ACHN (cell line): ENCODE data around the gene PLA2G4B.

Experiments used
- DNase-seq: peaks from one replicate; pipeline ENCODE4 v3.0.0-alpha.2; 2015
- in situ Hi-C: cut with HindIII; loops from 2 replicates; pipeline ENCODE4 v1.10.0; 2017; ENCODE audit warnings: low sequenced_read_pairs, low pct_ligation_motif_present, low pct_unique_long_range_greater_than_20kb

PLA2G4B gene

DNA sequence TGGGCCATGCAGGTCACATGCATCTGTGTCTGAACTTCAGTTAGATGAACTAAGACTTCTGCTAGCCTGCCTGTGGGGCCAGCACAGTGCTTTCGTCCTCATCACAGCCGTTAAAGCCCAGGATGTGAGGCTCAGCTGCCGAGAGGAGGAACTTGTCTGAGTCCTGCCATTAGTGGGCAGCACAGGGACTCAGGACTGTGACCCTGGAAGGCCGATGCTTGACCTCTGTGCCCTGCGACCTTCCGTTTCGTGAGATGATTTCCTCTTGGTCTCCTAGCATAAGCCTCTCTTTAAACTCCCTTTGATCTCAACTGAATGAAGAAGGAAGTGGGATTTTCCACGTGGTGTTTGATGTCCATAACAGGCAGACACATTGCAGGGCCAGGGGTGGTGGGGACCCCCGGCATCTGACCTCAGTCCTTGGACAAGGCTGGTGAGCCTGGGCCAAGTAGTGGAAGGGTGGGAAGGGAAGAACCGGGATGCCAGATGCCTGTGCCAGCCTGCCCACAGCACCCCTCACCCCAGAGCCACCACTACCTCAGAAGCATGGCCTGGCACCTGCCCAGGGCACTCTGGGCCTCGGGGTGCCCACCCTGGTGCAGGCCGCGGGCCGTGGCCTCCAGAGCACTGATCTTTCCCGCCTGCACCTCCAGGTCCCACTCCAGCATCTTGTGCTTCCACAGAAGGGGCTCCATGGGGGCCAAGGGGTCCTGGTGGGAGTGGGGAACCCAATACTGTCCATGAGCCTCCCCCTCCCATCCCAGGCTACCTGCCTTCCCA lies 21.6 kb downstream of the PLA2G4B start:
- in situ Hi-C loops, result no loop called here
- DNase-seq, result no peak

DNA sequence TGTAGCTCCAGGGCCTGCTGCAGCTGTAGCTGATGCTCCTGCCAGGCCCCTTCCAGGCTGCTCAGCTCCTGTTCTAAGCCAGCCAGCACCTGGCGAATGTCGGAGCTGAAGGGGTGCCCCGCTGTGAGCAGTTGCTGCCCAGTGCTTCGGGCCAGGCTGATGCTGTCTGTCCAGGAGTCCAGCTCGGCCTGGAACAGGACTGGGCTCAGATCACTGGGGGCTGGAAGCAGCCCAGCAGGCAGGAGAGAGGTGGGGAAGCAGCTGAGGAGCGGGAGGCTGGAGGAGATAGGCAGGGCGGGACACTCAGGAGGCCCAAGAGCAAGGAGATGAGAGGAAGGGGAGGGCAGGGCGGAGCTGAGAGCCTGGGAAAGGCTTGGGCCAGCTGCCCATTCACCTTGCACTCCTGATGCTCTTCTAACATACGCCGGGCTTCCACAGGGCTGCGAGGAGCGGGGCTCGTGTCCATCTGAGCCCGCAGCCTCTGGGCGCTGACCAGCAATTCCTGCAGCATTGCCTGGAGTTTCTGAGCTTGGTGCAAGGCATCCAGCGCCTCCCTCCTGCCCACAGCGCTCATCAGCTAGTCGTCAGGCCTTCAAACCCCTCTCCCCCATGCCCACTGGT lies 23.2 kb downstream of the PLA2G4B start:
- no peak for DNase-seq
- in situ Hi-C loops, result no loop called here

DNA sequence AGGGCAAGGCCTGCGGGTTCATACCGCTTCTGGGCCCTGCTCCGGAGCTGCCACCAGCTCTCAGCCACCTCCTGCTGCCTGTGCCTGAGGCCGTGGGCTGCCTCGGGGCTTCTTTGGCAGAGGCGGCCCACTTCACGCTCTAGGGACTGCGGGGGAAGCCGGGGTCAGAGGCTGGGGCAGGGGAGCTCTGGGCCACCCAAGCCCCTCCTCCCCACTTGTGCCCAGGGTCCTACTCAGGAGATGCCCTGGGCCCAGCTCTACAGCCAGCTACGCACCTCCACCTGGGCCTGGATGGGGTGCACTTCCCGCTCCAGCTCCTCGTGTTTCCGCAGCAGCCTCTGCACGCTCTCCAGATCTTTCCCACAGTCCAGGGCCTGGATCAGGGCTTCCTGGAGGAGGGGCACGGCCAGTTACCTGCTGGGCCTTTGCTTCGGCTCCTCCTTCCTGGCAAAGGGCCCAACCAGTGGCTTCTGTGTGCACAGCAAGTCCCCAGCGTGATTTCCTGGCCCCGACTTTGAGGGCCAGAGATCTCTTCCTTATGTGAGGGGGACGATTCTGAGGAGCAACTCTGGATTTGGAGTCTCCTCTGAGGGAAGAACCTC lies 24.0 kb downstream of the PLA2G4B start:
- in situ Hi-C loops, result no loop called here
- DNase-seq, result no peak

DNA sequence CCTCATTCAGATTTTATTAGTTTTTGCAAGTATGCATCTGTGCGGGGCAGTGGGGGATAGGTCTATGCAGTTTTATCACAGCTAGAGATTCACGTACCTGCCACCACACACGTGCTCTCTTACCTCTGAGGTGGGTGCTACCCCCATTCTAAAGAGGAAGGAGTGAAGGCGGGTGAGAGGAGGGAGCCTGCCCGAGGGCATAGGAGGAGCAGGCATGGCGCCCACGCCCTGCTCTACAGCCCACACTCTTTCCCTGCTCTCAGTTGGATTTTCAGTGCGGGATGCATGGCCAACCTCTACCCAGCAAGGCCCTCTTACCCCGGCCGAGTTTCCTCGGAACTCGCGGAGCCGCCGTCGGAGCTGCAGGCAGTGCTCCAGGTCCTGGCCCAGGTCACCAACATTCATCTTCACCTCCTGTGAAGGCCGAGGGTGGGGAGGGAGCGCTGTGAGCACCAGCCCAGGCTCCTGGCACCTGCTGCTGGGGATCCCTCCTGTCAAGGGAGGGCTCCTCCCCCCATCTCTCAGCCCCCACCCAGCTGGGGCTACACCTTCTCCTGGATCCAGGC lies 26.9 kb downstream of the PLA2G4B start:
- DNase-seq, result no peak
- in situ Hi-C loops, result no loop called here

DNA sequence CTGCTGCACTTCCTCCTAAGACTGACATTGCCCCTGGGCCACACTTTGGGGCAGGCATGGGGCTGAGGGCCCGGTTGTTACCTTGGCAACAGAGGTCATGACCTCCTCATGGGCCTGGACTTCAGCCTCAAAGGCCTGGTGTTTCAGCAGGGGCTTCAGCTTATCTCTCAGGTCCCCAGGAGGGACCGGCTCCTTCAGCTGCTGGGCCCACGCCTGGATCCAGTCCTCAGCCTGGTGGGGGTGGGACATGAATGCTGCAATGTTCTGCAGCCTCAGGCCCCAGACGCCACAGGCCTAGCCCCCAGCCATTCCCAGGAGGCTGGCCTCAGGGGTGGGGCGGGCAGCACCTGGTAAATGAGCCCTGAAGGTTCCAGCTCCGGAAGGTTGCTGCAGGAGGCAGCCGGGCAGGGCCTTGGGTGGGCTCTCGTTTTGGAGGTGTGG lies 27.6 kb downstream of the PLA2G4B start:
- in situ Hi-C loops, result no loop called here
- DNase-seq, result no peak

DNA sequence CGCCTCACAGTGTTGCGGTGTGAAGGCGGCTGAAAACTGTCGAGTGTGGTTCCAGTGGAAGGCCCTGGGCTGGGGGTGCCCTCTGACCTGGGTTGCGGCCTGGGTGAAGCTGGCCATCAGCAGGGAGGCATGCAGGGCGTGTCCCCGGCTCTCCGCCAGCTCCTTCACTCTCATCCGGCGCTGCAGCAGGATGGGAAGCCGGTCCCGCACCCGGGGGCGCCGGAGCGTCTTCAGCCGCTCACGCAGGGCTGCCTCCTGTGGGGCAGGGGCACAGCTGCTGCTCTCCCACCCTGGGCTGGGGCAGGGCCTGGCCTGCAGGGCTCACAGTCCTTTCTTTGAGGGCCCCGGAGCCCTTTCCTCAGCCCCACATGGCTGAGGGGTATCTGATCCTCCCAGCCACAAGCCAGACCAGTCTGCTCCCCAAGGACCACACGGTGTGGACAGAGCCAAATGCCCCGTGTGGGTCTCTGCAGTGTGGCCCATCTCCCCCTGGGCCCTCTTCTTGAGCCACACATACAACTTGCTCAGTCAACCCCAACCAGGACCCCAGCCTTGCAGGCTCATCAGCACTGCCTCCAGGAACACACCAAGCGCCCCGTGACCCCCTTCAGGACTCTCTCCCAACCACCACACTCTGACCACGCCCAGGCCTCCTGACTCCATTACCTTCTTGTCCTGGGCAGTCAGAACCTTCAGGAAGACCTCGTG lies 28.4 kb downstream of the PLA2G4B start:
- no peak for DNase-seq
- in situ Hi-C loops, result no loop called here

DNA sequence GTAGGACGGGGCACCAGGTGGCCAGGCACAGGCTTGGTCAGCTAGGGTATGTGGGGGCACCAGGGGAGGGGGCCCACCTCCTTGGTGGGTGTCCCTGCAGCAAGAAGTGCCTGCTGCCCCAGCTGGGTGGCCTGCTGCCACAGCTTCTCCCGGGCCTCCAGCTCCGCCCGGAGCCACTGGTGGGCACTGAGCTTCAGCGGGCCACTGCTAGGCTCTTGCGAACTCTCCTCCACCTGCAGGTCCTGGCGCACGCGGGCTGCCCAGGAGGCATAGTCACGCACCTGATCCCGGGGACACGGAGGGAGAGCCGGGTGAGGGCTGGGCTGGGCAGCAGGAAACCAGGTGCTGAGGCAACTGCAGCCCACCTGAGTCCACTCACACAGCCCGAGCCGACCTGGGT lies 29.7 kb downstream of the PLA2G4B start:
- in situ Hi-C loops, result no loop called here

DNA sequence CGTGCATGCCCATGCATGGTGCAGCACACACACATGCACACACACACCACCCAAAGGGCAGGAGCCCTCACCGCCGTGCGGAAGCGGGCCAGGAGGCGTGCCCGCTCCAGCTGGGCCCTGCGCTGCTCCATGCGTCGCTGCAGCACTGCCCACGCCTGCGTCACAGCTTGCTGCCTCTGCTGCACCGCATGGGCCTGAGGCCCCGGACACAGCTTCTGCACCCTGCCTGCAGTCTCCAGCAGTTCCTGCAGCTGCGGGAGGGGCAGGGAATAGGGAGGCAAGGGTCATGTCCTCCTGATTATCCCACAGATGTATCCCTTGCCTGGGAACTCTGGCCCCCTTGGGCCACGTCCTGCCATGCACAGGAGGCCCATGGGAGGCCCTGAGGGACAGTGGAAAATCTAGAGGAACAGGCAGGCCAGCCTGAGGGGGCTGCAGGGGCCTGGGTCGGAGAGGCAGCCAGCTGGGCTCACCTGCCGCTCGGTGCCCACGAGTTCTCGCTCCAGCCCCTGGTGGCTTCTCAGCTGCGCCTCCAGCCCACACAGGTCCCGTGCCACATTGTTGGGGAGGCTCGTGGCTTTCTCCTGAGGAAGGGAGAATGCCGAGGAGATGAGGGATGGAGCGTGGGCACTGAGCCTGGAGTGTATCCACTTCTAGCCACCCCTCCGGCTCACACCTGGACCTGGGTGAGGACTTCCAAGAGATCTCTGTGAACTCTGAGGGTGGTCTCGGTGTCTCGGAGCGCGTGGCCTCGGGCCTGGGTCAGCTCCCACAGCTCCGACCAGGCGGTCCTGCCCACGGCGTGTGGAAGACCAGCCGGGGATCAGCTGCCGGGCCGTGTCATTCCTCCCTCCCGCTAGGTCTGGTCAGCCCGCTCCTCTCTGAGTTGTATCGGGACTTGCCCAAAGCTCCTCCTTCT lies 31.4 kb downstream of the PLA2G4B start:
- no peak for DNase-seq
- in situ Hi-C loops, result no loop called here

More for the DNA sequence above, 29.7 kb downstream of the PLA2G4B start:
- DNase-seq, result no peak

DNA sequence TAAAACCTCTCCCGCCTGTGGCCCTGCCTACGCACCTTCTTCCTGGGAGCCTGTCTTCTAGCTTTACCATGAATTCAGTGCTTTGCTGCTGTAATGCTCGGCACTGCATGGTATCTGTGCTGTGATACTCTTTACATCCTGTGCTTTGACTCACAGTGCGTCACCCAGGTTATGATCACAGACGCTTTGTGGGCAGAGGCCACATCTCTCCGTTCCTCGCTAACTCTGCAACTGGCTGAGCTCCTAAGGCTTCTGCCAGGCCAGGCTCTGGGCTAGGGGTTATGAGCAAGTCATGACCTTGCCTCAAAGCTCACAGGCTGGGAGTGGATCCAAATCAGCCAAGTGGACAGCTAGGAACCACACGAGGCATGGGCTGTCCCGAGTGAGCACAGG lies 32.0 kb downstream of the PLA2G4B start:
- in situ Hi-C loops, result no loop called here
- DNase-seq, result peak; percentile 88

DNA sequence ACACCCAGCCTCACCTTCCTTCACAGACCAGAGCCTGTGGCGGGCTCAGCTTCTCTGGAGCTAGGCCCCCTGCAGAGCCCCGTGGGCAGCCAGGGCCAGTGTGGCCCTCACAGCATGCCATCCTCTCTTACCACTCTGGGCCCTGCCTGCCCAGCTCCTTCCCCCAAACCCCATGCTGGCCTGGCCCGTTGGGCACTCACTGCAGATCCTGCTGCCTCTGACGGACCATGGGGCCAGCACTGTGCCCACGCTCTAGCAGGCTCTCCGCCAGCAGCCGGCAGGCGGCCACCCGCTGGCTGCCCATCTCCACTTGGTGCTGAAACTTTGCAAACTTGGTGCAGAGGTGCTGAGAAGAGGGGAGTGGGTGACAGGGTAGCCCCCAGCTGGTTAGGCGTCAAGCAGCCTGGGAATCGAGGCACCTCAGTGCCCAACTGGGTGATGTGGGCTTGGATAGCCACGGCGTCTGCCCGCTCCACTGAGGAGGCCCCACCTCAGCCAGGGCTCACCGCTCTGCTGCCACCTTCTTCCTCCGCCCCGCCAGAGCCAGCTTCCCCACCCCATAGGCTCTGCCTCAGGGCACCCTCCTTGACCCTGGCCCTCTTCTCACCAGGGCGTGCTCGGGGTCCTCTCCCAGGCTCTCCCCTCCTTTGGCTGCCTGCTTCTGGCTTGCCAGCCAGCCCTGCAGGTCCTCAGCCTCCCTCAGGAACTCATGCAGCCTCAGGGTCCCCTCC lies 32.7 kb downstream of the PLA2G4B start:
- in situ Hi-C loops, result no loop called here

DNA sequence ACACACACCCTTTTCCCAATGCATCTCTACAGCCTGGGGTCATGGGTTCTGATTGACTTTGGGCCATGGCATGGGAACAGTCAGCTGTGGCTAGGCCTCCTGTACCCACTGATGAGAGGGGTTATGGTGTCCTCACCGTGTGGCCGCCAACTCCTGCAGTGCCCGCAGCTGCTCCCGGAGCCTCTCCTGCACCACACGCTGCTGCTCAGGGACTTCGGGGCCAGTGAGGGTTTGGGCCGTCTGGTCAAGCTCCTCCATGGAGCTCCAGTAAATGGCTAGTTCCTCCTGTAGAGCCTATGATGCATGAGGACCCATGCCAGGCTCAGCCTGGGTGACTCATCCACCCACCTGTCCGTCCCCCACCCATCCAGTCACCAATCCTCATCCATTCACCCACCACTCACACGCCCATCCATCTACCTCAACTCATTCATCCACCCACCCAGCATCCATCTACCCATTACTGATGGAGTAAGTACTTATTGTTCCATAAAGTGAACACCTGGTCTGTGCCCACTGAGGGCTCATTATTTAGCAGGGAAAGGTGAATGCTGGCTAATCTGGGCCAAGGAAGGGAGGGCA lies 33.6 kb downstream of the PLA2G4B start:
- DNase-seq, result no peak
- in situ Hi-C loops, result no loop called here

More for the DNA sequence above, 32.7 kb downstream of the PLA2G4B start:
- DNase-seq, result no peak

DNA sequence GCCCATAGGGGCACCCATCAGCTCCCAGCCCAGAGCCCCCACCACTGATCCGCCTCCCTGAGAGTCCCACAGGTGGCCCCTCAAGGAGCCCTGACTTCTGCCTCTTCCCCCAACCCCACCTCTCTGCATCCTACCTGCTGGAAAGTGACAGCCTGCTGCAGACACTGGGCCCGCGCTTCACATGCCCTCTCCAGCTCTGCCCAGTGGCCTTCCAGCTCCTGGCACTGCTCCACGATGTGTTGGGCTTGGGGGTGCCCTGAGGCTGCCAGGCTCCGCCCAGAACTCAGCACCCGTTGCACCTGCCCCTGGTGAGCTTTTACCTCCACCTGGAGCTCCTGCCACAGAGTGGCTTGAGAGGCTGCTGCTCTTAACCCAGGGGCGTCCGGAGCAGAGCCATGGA lies 35.1 kb downstream of the PLA2G4B start:
- DNase-seq, result no peak
- in situ Hi-C loops, result no loop called here

DNA sequence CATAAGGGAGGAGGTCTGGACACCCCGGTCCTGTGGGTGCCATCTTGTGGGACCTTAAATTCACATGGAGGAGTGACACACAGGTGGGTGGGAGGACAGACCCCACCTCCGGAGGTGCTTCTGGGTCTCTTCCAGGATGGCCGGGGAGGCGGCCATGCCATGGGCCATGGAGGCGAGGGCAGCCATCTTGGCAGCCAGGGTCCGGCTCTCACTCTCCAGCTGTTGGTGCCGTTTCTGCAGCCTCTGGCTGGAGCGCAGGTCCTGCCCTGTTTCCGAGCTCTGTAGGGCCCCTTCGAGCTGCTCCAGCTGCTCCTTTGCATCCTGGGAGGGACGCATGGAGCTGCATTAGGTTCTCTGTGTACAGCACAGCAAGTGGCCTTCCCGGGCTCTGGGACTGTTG lies 36.1 kb downstream of the PLA2G4B start:
- in situ Hi-C loops, result no loop called here
- no peak for DNase-seq

DNA sequence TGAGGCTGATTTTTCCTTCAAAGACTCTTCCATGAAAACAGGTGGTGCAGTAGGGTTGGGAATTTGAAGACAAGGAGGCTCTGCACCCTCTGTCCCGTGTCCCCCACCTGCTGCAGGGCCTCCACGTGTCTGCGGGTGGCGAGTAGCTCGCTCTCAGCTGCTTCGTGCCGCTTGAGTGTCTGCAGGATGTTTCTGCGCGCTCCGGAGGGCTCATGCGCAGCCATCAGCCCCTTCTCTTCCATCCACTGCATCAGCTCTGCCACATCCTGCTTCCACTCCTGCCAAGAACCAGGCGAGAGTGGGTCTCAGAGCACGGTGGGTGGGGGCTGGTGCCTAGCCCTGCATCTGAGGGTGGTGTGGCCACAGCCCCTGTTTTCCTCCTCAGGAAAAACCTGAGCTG lies 37.4 kb downstream of the PLA2G4B start:
- in situ Hi-C loops, result no loop called here
- no peak for DNase-seq

DNA sequence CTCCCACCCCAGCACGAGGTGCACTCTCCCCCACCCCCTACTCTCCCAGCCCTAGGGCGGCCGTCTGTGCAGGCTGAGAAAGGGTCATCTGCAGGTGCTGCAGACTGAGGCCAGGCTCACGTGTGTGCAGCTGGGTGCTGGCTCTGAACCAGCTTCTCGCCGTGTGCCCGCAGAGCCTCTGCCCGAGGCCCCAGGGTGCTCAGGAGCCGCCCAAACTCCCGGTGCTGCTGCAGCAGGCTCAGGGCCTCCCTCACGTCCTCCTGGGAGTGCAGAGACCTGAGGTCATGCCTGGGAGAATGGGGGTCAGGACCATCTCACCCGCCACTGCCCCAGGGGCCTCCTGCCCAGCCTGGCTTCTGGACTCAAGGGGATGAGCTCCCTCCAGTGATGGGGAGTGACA lies 38.0 kb downstream of the PLA2G4B start:
- in situ Hi-C loops, result no loop called here
- no peak for DNase-seq

DNA sequence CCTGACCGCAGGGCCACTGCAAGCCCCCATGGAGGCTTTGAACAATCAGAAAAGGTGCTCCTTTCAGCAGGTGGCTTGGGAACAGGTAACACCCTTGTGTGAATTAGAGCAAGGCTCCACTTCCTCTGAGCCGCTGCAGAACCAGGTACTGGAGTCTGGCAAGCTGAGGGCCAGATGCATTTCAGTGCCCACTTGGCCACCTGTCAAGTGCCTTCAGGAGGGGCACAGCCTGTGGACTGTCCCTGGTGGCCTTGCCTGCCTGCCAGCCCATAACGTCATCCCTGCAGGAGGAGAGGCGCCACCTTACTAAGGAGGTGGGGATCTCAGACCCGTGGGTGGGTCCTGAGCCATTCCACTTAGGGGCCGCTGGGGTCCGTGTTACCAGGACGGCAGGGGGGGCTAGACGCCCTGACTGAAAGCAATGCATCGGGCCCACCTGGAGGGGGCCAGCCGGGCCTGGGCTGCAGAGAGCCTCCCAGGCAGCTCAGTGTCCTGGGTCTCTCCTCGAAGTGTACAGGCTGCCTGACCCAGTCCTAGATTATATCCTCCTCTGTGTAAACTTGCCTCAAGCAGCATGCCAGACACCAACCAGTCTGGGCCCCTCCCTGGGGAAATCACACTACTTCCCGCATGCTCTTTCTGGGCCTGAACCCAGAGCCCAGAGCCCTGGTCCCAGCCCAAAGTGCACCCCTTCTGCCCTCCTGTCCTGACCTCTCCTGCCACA lies 39.1 kb downstream of the PLA2G4B start:
- in situ Hi-C loops, result no loop called here

DNA sequence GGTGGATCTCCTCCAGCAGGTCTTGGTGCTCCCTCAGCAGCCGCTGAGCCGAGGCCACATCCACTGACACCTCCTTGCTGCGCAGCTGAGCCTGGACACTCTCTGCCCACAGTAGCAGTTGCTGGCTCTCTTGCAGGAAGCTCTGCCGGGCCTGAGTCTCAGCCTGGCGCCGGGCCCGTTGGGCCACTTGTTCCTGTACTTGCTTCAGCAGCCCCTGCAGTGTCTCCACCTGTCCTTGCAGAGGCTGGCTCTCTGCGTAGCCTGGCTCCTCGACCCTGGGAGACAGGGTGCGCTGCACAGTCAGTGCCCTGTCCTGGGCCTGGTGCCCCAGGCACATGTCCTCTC lies 39.7 kb downstream of the PLA2G4B start:
- DNase-seq, result no peak
- in situ Hi-C loops, result no loop called here

More for the DNA sequence above, 39.1 kb downstream of the PLA2G4B start:
- DNase-seq, result no peak
